GM18858 (cell line): ENCODE data around the gene FXYD1.
"Not testable (repeated sequence)": the region's sequence is repeated elsewhere in the genome, so short reads cannot be mapped to it uniquely, and the experiment has no call there.

Experiments
- ATAC-seq: cut with Tn5 transposase; IDR thresholded peaks from one replicate; pipeline ENCODE4 v1.9.1; 2021; ENCODE audit not compliant: unreplicated experiment

The FXYD1 gene

DNA sequence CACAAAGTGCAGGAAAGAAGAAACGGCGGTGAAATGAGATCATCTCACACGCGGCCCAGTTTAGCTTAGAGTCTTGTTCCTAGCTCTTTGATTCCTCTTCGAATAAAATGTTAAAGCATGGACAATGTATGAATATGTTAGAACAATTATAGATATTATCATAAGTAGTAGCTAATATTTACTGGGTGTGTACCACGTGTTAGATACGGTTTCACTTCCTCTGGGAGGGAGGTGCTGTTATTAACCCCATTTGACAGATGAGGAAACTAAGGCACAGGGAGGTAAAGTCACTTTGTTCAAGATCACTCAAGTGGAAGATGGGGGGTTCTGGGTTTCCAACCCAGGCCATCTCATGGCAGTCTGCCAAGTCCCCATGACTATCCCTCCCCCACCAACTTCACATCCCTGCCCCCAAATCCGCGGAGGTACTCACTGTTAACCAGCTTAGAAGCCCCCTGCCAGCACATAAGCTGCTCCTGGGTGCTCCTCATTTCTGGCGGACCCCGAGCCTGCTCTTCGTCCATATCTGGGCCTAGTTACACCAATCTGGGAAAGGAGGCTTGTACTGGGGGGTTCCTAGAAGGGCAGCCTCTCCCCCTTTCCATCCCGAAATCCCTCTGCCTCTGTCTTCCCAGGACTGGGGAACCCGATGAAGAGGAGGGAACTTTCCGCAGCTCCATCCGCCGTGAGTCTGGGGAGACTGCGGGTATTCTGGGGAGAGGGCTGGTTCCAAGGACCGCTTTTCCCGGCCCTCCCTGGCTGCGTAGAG lies 3.4 kb downstream of the FXYD1 start:
- ATAC-seq: no peak

DNA sequence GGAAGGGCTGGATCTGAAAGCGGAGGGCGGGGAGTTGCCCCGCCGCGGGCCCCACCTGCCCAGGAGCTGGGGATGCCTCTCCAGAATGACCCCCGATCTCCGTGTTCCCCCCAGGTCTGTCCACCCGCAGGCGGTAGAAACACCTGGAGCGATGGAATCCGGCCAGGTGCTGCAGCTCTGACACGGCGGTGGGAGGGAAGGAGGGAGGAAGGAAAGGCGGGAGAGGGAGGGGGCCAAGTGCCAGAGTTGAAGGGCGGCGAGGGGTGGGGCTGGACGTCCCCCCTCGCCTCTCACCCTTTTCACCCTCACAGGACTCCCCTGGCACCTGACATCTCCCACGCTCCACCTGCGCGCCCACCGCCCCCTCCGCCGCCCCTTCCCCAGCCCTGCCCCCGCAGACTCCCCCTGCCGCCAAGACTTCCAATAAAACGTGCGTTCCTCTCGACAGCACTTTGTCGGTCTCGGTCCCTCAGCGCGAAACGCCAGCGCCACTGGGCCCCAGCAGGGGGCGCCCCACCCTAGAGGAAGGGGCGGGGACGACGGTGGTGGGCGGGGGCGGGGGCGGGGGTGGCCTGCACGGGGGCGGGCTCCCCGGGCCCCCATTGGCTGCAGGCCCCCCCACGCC lies 4.1 kb downstream of the FXYD1 start:
- ATAC-seq: no peak

DNA sequence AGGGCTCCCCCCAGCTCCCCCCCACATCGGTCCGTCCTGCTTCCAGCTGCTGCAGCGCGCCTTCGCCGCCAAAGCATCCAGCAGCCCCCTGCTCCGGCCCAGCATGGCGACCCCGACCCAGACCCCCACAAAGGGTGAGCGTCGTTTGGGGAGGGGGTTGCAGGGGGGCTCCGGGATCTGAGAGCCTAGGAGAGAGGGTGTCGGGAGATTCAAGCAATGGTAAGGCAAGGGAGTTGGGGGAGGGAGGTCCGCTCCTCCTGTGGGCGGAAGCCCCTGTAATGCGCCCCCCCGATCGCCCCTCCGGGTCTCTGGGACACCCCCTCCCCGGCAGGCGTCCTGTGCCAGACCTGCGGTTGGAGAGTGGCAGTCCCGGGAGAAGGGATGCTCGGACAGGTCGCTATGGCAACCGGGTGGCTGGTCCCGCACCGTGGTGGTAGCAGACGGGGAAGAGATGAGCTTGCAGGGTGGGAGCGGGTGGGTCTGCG lies 4.6 kb downstream of the FXYD1 start, which contains the start of gene FXYD7:
Gene FXYD7, plus strand, starts transcription at position 25 of the 485 bp plus-strand sequence. Its CDS starts 79 bp downstream, at position 104.
- ATAC-seq: no peak

DNA sequence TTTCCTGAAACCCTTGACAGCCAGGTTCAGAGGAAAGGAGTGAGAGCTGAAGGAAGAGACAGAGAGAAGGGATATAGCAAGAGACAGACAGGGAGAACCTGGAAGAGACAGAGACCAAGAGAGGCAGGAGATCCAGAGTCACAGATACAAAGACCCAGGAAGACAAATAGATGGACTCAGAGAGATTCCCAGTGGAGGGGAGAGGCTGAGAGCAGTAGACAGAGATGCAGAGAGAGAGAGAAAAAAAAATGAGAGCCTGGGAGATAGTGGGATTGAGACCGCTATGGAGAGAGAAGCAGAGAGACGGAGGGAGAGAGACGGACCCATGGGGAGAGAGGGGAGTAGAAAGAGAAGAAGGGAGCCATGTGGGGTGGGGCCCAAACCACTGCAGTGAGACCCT lies 5.2 kb downstream of the FXYD1 start:
- no peak for ATAC-seq

DNA sequence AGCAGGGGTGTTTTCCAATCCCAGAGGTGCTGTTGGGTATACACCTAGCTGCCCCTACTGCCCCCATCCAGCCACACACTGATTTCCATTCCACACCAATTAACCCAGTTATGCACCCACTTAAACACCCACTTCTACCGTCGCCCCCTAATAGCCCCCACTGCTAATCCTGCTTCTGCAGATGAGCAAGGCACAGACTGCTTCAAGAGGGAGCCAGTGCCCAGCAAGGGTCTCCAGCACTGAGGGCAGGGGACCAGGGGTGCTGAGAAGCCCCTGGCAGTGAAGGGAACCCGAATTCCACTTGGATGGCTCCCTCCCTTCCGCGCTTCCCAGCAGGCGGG lies 5.6 kb downstream of the FXYD1 start:
- ATAC-seq: no peak

DNA sequence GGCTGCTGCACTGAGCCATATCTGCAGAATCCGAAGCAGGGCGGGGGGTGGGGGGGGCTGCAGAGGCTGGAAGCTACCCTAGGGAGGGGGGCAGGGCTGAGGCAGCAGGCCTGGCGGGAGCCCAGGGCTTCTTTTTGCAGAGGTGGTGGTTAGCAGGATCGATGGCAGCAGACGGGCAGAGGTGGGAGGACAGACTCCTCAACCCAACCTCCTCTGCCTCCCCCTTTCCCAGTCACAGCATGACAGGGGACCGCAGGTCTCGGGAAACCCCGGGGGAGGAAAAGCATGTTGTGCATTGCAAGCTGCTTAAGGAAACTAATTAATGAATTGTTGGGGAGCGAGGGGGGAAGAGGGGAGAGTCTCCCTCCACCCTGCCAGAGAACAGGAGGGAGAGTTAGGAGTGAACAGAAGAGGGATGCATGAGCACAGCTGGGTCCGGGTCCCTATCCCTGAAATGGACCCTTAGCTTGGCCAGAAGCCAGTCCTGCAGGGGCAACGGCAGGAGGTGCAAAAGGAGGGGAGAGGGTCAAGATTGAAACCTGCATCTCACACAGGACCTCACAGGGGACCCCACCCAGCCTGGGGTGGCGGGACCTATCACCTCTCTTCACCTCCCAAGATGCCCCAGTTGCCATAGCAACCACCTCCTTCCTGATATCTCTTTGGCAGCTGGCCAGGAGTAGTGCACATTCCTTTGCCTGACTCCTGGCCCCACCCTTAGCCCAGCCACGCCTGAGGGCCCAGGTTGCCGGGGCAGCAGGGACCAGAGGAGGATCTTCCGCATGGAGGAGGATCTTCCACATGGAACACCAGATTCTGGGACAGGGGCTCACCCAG lies 6.2 kb downstream of the FXYD1 start:
- ATAC-seq: no peak

DNA sequence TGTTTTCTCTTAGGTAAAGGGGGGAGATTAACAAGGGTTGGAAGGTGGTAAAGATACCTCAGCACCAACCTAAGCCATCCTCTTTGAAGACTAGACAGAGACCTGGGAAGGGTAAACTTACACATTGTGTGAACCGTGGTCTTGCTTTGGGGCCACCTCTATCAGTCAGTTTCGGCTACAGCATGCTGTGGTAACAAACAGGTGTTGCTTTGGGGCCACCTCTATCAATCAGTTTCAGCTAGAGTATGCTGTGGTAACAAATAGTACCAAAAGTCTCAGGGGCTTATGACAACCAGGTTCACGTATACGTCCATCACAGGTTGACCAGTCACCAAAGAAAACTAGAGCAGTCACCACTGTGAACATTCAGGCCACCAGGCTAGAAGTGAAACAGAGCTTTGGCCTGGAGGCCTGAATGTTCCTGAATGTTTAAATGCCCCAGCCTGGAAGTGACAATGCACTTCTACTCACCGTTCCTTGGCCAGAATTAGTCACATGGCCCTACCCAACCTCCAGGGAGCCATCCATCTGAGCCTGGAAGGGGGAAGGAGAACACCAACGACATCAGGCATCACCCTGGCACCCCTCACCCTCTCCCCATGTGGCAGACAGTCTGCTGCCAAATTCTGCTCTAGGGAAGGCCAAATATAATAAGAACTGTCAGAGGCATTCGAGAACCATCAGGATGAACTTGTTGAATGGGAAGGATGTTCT lies 8.3 kb downstream of the FXYD1 start:
- ATAC-seq: no peak

DNA sequence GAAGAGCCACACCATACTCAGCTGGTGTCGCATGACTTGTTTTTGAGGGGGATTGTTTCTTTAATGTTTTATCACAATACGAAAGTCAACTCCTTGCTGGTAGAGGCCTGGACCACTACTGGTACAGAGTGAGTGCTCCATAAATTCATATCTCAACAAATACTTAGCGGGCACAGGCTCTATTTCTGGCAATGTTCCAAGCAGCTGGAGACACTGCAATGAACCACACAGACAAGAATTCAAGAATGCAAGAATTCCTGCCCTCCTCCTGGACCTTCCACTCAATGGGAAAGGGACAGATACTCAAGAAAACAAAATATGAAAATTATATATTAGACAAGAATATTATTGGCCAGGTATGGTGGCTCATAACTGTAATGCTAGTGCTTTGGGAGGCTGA lies 10.8 kb downstream of the FXYD1 start:
- ATAC-seq: no peak

DNA sequence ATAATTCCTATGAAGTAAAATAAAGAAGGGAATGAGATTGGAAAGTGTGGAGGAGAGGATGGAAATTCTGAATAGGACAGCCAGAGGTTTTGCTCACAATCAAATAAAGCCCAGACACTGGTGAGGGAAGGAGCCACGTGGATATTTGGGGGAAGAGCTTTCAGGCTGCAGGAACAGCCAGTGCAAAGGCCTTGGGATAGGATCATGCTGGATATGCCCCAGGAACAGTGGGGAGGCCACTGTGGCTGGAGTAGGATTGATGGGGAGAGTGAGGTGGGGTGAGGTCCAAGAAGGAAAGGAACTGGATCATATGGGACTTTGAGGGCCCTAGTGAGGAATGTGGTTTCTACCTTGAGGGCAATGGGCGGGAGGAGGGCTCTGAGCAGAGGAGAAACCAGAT lies 11.8 kb downstream of the FXYD1 start:
- no peak for ATAC-seq

DNA sequence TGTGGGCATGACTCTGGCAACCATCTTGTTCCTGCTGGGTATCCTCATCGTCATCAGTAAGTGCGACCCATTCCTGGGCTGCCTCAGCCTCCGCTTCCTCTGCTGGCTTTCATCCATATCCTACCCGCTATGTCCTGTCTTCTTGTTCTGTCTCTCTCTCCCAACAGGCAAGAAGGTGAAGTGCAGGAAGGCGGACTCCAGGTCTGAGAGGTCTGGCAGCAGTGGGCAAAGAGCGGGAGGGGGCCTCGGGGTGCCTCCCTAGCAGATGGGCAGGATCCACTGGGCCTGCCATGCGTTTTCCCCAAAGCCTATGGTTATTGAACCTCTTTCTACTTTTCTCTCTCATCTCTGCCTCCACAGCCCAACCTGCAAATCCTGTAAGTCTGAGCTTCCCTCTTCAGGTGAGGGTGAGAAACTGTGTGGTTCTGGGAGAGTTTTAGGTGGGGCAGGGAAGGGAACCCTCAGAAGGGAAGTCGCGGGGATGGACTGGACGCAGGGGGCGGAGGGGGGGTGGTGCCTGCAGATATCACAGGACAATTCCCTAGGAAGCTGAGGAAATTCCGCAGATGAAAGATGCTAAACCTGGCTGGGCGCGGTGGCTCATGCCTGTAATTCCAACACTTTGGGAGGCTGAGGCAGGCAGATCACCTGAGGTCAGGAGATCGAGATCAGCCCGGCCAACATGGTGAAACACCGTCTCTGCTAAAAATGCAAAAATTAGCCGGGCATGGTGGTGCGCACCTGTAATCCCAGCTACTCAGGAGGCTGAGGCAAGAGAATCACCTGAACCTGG lies 12.8 kb downstream of the FXYD1 start:
- no peak for ATAC-seq

DNA sequence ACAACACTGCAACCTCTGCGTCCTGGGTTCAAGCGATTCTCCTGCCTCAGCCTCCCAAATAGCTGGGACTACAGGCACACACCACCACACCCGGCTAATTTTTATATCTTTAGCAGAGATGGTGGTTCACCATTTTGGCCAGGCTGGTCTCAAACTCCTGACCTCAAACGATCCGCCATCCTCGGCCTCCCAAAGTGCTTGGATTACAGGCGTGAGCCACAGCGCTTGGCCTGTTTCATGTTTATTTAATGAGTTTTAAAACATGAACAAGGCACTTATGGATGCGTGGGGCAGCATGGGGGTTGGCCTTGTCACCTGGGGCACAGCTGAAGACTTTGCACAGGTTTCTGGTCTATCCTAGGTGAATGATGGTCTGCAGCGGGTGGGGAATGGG lies 14.5 kb downstream of the FXYD1 start:
- ATAC-seq: not testable (repeated sequence)

DNA sequence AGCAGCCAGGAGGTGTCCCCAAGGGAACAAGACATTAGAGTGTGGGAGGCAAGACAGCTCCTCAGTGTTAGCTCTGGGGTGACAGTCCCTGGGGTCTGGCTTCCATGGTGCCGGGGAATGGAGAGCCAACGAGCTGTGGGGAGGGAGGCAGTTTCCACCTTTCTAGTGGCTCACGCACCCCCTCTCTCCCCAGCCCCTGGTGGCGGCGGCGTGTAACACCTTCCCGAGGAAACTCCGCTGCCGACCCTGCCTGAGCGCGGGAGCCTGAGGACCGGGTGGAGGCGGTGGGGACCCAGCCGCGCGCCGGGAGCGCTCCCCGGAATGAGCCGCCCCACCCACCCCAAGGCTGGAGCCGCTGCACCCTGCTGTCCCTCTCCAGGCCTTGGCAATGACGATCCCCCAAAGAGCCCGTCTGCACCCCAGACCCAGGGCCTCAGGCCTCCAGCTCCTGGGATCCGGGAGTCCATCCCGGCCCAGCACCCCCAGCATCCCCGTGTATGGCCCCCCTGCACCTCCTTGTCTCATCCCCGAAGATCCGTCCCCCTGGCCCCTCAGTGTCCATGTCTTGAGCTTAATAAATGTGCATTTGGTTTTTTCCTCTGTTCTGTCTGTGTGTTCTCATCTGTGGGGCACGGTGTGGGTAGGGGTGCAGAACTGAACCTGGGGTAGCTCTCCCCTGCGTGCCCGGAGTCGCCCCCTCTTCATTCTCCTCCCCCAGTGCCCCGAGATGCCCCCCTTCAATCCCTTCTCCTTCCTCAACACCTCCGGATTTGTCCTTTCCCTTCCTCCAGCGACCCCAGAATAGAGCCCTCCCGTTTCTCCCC lies 15.3 kb downstream of the FXYD1 start:
- no peak for ATAC-seq

DNA sequence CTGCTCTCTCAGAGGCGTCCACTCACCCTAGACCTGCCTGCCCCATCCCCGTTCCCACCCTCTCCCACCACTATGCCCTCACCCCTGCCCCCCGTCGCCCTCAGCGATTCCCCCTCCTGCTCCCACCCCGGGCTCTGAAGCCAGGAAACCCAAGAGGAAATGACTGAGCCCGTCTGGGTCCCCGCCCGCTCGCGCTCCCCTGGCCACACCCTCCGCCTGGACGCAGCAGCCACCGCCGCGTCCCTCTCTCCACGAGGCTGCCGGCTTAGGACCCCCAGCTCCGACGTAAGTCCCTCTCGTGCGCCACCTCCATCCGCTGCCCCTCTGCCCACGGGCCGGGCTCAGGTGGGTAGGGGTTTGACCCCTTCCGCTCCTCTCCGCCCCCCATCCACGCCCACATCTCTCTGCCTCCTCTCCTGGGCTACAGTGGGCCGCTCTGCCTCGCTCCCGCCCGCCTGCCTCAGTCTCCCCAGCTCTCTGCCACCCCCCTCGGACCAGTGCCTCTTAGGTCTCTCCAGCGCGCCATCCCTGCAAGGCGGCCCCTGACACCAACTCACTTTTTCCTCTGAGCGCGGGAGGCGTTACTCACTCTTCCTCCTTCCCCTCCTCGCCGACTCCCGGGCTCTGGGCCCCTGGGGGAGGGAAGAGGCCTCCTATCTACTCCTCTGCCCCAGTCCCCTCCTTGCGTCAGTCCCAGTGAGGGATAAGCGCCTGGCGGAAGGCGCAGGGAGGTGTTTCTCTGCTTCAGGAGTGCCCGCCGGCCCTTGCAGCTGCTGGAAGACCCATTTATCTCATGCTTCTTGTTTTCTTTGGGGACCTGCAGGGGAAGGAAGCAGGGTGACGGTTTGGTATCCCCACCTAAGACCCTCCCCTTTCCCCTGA lies 16.1 kb downstream of the FXYD1 start, which contains the start of gene FXYD5:
Gene FXYD5, plus strand, starts transcription at position 211 of the 882 bp plus-strand sequence. CDS start 816 bp downstream, outside the sequence.
- ATAC-seq: no peak

DNA sequence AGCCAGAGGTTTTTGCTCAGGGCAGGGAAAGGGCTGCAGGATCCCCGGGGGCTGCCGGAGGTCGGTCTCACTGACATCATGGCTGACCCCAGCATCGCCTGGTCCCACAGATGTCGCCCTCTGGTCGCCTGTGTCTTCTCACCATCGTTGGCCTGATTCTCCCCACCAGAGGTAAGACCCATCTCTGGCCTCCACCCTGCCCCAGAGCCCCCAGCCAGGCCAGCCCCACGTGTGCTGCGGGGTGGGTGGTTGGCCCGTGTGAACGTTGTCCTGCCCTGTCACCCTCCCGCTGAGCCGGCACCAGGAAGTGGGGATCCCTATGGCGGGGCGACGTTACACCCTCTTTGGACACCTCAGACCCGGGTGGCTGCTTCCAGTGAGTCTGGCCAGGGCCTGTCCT lies 16.8 kb downstream of the FXYD1 start:
- no peak for ATAC-seq

DNA sequence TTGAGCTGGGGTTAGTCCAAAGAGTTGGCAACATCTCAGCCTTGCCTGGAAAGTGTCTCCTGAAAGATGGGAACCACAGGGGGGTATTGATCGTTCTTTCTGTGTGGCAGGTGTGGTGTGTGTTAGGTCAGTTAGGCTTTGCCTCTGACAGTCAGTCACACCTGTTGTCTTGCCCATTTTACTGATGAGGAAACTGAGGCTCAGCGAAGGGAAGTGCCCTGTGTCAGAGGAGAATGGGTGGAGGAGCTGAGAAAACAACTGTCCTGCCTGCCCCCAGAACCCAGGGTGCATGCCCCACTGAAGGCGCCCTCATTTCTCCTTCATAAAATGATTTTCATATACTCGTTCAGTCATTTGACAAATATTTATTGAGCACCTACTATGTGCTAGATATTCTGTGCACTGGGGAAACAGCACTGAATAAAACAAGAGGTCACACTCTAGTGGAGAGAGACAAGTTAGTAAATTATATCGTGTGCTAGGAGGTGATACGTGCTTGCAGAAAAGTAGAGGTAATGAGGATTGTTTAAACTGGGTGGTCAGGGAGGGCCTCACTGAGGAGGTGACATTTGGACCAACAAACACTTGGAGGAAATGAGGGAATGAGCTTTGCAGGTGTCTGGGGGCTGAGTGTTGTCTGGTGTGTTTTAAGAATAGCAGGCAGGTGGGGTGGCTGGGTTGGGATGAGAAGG lies 17.5 kb downstream of the FXYD1 start:
- ATAC-seq: no peak

DNA sequence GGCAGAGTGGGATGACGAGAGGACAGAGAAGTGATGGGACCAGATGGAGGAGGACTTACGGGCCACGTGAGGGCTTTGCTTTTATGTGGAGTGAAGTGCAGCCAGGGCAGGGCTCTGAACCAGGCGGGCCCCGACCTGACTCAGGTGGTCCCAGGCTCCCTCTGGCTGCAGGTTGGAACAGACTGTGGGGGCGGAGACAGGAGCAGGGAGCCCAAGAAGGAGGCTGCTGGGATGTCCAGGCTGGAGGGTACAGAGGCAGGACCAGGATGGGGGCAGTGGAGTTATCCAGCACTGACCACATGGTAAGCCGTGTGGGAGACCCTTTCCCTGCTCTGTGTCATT lies 18.0 kb downstream of the FXYD1 start:
- no peak for ATAC-seq

DNA sequence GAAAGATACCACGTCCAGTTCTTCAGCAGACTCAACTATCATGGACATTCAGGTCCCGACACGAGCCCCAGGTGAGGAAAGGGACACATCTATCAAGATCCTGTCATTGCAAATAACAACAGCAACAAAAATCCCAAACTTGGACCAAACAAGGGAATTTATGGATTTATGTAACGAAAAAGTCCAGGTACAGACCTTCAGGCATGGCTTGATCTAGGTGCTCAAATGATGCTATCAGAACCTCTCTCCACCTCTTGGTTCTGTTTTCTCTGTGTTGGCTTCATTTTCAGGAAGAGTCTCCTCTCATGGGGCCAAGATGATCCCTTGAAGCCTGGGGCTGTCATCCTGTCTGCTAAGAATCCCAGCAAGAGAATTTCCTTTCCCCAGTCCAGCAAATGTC lies 18.8 kb downstream of the FXYD1 start:
- ATAC-seq: no peak

DNA sequence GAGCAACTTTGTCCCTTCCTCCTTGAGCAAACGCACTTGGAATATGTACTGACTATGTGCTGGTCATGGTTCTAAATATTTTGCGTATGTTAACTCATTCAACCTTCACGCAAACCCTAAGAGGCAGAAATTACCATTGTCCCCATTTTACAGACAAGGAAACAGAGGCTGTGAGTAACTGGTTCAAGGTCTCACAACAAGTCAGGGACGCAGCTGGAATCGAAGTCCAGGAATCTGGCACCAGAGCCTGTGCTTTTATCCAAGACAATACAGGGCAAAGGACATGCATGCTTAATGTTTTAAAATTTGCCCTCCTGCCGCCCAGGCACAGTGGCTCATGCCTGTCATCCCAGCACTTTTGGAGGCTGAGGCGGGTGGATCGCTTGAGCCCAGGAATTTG lies 21.0 kb downstream of the FXYD1 start:
- ATAC-seq: no peak
